WTC11 (cell line): ENCODE measurements around the gene IRF4. TPM values are rescaled to one million over a fixed set of nuclear protein-coding genes. Genes with fewer than 3 reads are reported as not detected.

Experiments used
- ATAC-seq: fragments of 200-7000 bp; cut with Tn5 transposase; 2 replicates; pipeline ENCODE4 v1.10.0; 2021; ENCODE audit warnings: mild to moderate bottlenecking, moderate library complexity
- CTCF ChIA-PET: fragments of 300-600 bp; sonication (Branson Sonifier 250); formaldehyde crosslinking; loops from one replicate; lab custom pipeline; 2021; ENCODE audit warnings: antibody characterized with exemption; lab: Charles Lee
- POLR2A ChIA-PET: fragments of 350-600 bp; sonication (Branson Sonifier 250); formaldehyde crosslinking; loops from one replicate; lab custom pipeline; 2021; ENCODE audit warnings: antibody characterized with exemption; lab: Charles Lee
- DNase-seq: peaks from one replicate; pipeline ENCODE4 v3.0.0; 2021; ENCODE audit warnings: low spot score
- H3K27ac Mint-ChIP-seq: 2 replicates; pipeline ENCODE4 v1.8.0; 2021; ENCODE audit warnings: mixed read lengths
- H3K27me3 Mint-ChIP-seq: 2 replicates; pipeline ENCODE4 v1.8.0; 2021; ENCODE audit warnings: low read depth, mild to moderate bottlenecking, moderate library complexity, mixed read lengths
- H3K36me3 Mint-ChIP-seq: 2 replicates; pipeline ENCODE4 v1.8.0; 2021; ENCODE audit warnings: mixed read lengths
- H3K4me1 Mint-ChIP-seq: 2 replicates; pipeline ENCODE4 v1.8.0; 2022; ENCODE audit warnings: mixed read lengths
- H3K4me3 Mint-ChIP-seq: 2 replicates; pipeline ENCODE4 v1.8.0; 2021; ENCODE audit warnings: mild to moderate bottlenecking, moderate library complexity, mixed read lengths
- H3K9me3 Mint-ChIP-seq: 2 replicates; pipeline ENCODE4 v1.8.0; 2021; ENCODE audit warnings: mixed read lengths
- KAT7 ChIP-seq: sonication (generic); formaldehyde crosslinking; IDR thresholded peaks from 2 replicates; pipeline ENCODE4 v1.8.1; 2023; ENCODE audit warnings: missing genetic modification reagents, mild to moderate bottlenecking, borderline replicate concordance
- RORB ChIP-seq: fragments of 250-450 bp; sonication (Bioruptor Pico); IDR thresholded peaks from 2 replicates; pipeline ENCODE4 v1.9.0; 2021; ENCODE audit warnings: mild to moderate bottlenecking
- total RNA-seq: library from RNA; stranded (reverse); gene quantifications from 3 replicates; pipeline ENCODE4 v1.2.3, GENCODE V29; 2021
- TF ChIP-seq, protein P1 (sequence below): sonication (generic); formaldehyde crosslinking; IDR thresholded peaks from 2 replicates; pipeline ENCODE4 v1.8.1; 2023; ENCODE audit warnings: mild to moderate bottlenecking, missing genetic modification reagents, borderline replicate concordance
- TF ChIP-seq, protein P2 (sequence below): sonication (generic); formaldehyde crosslinking; IDR thresholded peaks from 2 replicates; pipeline ENCODE4 v1.8.0; 2023; ENCODE audit warnings: mild to moderate bottlenecking, missing genetic modification reagents
- TF ChIP-seq, protein P3 (sequence below): sonication (generic); formaldehyde crosslinking; conservative IDR thresholded peaks from 2 replicates; pipeline ENCODE4 v1.8.1; 2023; ENCODE audit warnings: mild to moderate bottlenecking, low read depth, missing genetic modification reagents, moderate library complexity
- TF ChIP-seq, protein P4 (sequence below): sonication (generic); formaldehyde crosslinking; IDR thresholded peaks from 2 replicates; pipeline ENCODE4 v1.8.1; 2023; ENCODE audit warnings: mild to moderate bottlenecking, moderate library complexity, missing genetic modification reagents
- TF ChIP-seq, protein P5 (sequence below): sonication (generic); formaldehyde crosslinking; IDR thresholded peaks from 2 replicates; pipeline ENCODE4 v1.8.0; 2022; ENCODE audit warnings: missing genetic modification reagents

Gene IRF4
- total RNA-seq, 1 experiment from 2014 or later: 1.6 TPM

DNA sequence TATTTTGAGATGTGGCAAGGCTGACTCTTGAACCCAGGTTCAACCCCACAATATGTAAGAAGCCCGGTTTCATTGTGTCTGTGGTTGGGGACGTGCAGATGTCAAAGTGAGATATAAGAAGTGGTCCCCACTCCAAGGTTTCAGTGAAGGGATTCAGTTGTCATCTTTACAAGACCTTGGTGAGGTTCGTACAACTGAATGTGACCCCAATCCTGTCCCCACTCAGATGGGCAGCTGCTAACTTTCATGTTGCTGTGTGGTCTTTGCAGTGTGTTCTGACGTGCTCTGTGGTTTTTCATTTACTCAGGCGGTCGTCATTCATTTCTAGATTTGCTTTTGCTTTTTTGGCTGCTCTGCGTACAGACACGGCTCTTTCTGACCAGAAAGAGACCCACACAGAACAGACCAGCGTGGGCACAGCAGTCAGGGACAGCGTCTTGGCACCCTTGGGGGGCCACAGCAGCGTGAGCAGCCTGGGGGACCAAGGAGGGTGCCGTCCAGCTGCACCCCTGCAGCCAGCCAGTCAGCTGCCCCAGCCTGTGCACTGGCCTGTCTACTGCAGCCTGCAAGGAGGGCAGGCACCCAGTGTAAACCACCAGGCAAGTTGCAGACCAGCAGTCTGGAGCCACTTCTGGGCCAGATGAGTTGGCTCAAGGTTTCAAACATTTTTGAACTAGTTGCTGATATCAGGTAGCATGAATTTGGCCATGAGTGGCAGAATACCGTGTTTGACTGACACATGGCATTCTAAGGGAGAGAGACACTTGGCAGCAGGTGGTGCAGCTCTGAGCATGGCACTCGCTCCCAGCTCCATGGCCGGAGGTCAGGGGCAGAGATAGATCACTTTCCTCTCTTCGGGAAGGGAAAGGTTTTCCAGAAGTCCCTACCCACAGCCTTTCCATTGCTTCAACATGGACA, 49.4 kb upstream of the IRF4 start (continued):
- TF ChIP-seq, protein P1, sequence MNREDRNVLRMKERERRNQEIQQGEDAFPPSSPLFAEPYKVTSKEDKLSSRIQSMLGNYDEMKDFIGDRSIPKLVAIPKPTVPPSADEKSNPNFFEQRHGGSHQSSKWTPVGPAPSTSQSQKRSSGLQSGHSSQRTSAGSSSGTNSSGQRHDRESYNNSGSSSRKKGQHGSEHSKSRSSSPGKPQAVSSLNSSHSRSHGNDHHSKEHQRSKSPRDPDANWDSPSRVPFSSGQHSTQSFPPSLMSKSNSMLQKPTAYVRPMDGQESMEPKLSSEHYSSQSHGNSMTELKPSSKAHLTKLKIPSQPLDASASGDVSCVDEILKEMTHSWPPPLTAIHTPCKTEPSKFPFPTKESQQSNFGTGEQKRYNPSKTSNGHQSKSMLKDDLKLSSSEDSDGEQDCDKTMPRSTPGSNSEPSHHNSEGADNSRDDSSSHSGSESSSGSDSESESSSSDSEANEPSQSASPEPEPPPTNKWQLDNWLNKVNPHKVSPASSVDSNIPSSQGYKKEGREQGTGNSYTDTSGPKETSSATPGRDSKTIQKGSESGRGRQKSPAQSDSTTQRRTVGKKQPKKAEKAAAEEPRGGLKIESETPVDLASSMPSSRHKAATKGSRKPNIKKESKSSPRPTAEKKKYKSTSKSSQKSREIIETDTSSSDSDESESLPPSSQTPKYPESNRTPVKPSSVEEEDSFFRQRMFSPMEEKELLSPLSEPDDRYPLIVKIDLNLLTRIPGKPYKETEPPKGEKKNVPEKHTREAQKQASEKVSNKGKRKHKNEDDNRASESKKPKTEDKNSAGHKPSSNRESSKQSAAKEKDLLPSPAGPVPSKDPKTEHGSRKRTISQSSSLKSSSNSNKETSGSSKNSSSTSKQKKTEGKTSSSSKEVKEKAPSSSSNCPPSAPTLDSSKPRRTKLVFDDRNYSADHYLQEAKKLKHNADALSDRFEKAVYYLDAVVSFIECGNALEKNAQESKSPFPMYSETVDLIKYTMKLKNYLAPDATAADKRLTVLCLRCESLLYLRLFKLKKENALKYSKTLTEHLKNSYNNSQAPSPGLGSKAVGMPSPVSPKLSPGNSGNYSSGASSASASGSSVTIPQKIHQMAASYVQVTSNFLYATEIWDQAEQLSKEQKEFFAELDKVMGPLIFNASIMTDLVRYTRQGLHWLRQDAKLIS: no peak
- TF ChIP-seq, protein P2, sequence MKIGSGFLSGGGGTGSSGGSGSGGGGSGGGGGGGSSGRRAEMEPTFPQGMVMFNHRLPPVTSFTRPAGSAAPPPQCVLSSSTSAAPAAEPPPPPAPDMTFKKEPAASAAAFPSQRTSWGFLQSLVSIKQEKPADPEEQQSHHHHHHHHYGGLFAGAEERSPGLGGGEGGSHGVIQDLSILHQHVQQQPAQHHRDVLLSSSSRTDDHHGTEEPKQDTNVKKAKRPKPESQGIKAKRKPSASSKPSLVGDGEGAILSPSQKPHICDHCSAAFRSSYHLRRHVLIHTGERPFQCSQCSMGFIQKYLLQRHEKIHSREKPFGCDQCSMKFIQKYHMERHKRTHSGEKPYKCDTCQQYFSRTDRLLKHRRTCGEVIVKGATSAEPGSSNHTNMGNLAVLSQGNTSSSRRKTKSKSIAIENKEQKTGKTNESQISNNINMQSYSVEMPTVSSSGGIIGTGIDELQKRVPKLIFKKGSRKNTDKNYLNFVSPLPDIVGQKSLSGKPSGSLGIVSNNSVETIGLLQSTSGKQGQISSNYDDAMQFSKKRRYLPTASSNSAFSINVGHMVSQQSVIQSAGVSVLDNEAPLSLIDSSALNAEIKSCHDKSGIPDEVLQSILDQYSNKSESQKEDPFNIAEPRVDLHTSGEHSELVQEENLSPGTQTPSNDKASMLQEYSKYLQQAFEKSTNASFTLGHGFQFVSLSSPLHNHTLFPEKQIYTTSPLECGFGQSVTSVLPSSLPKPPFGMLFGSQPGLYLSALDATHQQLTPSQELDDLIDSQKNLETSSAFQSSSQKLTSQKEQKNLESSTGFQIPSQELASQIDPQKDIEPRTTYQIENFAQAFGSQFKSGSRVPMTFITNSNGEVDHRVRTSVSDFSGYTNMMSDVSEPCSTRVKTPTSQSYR (CRISPR knock-in tag): no peak
- no peak for TF ChIP-seq RORB (CRISPR knock-in tag)
- TF ChIP-seq, protein P3, sequence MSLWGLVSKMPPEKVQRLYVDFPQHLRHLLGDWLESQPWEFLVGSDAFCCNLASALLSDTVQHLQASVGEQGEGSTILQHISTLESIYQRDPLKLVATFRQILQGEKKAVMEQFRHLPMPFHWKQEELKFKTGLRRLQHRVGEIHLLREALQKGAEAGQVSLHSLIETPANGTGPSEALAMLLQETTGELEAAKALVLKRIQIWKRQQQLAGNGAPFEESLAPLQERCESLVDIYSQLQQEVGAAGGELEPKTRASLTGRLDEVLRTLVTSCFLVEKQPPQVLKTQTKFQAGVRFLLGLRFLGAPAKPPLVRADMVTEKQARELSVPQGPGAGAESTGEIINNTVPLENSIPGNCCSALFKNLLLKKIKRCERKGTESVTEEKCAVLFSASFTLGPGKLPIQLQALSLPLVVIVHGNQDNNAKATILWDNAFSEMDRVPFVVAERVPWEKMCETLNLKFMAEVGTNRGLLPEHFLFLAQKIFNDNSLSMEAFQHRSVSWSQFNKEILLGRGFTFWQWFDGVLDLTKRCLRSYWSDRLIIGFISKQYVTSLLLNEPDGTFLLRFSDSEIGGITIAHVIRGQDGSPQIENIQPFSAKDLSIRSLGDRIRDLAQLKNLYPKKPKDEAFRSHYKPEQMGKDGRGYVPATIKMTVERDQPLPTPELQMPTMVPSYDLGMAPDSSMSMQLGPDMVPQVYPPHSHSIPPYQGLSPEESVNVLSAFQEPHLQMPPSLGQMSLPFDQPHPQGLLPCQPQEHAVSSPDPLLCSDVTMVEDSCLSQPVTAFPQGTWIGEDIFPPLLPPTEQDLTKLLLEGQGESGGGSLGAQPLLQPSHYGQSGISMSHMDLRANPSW: no peak
- TF ChIP-seq, protein P4, sequence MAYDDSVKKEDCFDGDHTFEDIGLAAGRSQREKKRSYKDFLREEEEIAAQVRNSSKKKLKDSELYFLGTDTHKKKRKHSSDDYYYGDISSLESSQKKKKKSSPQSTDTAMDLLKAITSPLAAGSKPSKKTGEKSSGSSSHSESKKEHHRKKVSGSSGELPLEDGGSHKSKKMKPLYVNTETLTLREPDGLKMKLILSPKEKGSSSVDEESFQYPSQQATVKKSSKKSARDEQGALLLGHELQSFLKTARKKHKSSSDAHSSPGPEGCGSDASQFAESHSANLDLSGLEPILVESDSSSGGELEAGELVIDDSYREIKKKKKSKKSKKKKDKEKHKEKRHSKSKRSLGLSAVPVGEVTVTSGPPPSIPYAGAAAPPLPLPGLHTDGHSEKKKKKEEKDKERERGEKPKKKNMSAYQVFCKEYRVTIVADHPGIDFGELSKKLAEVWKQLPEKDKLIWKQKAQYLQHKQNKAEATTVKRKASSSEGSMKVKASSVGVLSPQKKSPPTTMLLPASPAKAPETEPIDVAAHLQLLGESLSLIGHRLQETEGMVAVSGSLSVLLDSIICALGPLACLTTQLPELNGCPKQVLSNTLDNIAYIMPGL (CRISPR knock-in tag): no peak
- TF ChIP-seq, protein P5, sequence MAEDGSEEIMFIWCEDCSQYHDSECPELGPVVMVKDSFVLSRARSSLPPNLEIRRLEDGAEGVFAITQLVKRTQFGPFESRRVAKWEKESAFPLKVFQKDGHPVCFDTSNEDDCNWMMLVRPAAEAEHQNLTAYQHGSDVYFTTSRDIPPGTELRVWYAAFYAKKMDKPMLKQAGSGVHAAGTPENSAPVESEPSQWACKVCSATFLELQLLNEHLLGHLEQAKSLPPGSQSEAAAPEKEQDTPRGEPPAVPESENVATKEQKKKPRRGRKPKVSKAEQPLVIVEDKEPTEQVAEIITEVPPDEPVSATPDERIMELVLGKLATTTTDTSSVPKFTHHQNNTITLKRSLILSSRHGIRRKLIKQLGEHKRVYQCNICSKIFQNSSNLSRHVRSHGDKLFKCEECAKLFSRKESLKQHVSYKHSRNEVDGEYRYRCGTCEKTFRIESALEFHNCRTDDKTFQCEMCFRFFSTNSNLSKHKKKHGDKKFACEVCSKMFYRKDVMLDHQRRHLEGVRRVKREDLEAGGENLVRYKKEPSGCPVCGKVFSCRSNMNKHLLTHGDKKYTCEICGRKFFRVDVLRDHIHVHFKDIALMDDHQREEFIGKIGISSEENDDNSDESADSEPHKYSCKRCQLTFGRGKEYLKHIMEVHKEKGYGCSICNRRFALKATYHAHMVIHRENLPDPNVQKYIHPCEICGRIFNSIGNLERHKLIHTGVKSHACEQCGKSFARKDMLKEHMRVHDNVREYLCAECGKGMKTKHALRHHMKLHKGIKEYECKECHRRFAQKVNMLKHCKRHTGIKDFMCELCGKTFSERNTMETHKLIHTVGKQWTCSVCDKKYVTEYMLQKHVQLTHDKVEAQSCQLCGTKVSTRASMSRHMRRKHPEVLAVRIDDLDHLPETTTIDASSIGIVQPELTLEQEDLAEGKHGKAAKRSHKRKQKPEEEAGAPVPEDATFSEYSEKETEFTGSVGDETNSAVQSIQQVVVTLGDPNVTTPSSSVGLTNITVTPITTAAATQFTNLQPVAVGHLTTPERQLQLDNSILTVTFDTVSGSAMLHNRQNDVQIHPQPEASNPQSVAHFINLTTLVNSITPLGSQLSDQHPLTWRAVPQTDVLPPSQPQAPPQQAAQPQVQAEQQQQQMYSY (CRISPR knock-in tag): no peak

DNA sequence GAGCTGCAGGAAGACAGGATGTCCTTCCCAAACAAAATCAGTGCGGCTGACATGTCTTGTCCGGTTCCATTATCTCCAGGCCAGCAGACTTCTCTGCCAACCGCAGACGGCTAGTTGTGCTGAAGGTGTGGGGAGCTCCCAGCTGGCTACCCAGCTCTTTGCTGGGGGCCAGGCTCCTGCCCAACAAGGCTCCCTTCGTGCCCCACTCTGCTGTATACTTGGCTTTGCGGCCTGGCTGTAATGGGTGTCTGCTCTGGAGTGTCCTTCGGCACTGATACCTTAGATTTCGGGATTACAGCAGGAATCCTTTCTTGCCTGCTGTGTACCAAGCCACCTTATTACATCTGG, 48.7 kb upstream of the IRF4 start:
- DNase-seq (no peak), ATAC-seq (no peak)
- no peak overlapping the region for H3K4me3 Mint-ChIP-seq
- ChIA-PET POLR2A (no interaction called here), CTCF (no interaction called here)
- H3K36me3 Mint-ChIP-seq: peaks cover 75% of the 10 kb centered on the region
- H3K27me3 Mint-ChIP-seq: peaks cover 6% of the 10 kb centered on the region; the same call in 1 of the 2 replicates
- peaks cover 64% of the 10 kb centered on the region for H3K9me3 Mint-ChIP-seq
- H3K27ac Mint-ChIP-seq: no peak overlapping the region
- no peaks in the 10 kb centered on the region for H3K4me1 Mint-ChIP-seq
- no peak for TF ChIP-seq KAT7 (CRISPR knock-in tag)
